ENCODE results near the gene PCYT1A. TPM values are rescaled to one million over a fixed set of nuclear protein-coding genes. Genes with fewer than 3 reads are reported as not detected.

Gene PCYT1A
- total and polyA plus RNA-seq, 2 of the 13 experiments (the other 11 are each of a cell fraction or from before 2014, with no cell fraction given), result 26.4 to 45.3 TPM

DNA sequence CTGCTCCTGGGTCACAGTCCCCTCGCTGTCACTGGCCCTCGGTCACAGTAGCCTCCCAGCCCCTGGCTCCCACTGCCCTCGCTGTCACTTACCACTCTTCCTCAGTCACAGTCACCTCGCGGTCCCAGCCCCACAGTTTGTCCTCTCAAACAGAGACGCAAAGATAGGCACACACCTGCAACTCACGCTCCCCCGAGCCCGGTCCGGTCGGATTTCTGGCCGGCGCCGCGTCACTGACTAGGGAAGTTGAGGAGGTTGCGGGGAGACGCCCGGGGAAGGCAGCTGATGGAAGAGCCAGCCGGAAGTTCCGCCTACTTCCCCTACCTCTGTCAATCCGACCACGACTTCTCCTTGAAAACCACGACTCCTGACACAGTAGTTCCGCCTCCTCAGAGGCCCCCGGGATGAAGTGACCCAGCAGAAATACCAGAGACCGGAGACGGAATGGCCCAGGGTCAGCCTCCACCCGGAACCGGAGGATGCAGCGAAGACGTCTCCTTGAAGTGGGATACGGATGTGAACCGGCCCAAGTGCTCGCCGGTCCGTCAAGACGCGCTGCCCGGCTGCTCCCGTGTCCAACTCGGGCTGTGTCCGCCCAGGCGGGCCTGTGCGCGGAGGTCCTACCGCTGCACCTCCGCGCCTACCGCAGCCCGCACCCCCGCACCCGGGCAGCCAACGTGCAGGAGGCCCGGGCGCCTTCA is at the start of gene PCYT1A (continued):
- TF ChIP-seq BORCS8-MEF2B (CRISPR knock-in tag; IDR thresholded peaks at IDR 0.05) (peak; percentile 54), LCORL (IDR thresholded peaks at IDR 0.05) (no peak), LCORL (CRISPR knock-in tag; IDR thresholded peaks at IDR 0.05) (peak; percentile 43; the same call in 1 of the 2 replicates), ZNF891 (CRISPR knock-in tag; IDR thresholded peaks at IDR 0.05) (no peak), ZNF414 (CRISPR knock-in tag; IDR thresholded peaks at IDR 0.05) (no peak), AGO2 (optimal IDR thresholded peaks at IDR 0.05; ENCODE audit: low read depth, low read length) (peak; percentile 53), ZNF564 (CRISPR knock-in tag; IDR thresholded peaks at IDR 0.05) (peak; percentile 84; the same call in 1 of the 2 replicates), ZBTB4 (CRISPR knock-in tag; IDR thresholded peaks at IDR 0.05; ENCODE audit: borderline replicate concordance) (peak; percentile 88), GMEB2 (CRISPR knock-in tag; IDR thresholded peaks at IDR 0.05; ENCODE audit: low read depth) (no peak), HDAC6 (IDR thresholded peaks at IDR 0.05; ENCODE audit: low read depth, low read length) (no peak), SALL2 (CRISPR knock-in tag; IDR thresholded peaks at IDR 0.05) (peak; percentile 96), AKAP8 (CRISPR knock-in tag; IDR thresholded peaks at IDR 0.05) (0 out of 2 replicates have a peak, but pooled peaks have one; percentile 36), KLF11 (CRISPR knock-in tag; IDR thresholded peaks at IDR 0.05) (no peak; the same call in 1 of the 2 replicates)
- TF ChIP-seq, protein P1, sequence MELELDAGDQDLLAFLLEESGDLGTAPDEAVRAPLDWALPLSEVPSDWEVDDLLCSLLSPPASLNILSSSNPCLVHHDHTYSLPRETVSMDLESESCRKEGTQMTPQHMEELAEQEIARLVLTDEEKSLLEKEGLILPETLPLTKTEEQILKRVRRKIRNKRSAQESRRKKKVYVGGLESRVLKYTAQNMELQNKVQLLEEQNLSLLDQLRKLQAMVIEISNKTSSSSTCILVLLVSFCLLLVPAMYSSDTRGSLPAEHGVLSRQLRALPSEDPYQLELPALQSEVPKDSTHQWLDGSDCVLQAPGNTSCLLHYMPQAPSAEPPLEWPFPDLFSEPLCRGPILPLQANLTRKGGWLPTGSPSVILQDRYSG (CRISPR knock-in tag; IDR thresholded peaks at IDR 0.05), result peak; percentile 70; the same call in 1 of the 2 replicates
- TF ChIP-seq, protein P2, sequence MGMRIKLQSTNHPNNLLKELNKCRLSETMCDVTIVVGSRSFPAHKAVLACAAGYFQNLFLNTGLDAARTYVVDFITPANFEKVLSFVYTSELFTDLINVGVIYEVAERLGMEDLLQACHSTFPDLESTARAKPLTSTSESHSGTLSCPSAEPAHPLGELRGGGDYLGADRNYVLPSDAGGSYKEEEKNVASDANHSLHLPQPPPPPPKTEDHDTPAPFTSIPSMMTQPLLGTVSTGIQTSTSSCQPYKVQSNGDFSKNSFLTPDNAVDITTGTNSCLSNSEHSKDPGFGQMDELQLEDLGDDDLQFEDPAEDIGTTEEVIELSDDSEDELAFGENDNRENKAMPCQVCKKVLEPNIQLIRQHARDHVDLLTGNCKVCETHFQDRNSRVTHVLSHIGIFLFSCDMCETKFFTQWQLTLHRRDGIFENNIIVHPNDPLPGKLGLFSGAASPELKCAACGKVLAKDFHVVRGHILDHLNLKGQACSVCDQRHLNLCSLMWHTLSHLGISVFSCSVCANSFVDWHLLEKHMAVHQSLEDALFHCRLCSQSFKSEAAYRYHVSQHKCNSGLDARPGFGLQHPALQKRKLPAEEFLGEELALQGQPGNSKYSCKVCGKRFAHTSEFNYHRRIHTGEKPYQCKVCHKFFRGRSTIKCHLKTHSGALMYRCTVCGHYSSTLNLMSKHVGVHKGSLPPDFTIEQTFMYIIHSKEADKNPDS (CRISPR knock-in tag; IDR thresholded peaks at IDR 0.05), result no peak
- TF ChIP-seq, protein P3, sequence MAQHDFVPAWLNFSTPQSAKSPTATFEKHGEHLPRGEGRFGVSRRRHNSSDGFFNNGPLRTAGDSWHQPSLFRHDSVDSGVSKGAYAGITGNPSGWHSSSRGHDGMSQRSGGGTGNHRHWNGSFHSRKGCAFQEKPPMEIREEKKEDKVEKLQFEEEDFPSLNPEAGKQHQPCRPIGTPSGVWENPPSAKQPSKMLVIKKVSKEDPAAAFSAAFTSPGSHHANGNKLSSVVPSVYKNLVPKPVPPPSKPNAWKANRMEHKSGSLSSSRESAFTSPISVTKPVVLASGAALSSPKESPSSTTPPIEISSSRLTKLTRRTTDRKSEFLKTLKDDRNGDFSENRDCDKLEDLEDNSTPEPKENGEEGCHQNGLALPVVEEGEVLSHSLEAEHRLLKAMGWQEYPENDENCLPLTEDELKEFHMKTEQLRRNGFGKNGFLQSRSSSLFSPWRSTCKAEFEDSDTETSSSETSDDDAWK (CRISPR knock-in tag; IDR thresholded peaks at IDR 0.05), result no peak
- TF ChIP-seq, protein P4, sequence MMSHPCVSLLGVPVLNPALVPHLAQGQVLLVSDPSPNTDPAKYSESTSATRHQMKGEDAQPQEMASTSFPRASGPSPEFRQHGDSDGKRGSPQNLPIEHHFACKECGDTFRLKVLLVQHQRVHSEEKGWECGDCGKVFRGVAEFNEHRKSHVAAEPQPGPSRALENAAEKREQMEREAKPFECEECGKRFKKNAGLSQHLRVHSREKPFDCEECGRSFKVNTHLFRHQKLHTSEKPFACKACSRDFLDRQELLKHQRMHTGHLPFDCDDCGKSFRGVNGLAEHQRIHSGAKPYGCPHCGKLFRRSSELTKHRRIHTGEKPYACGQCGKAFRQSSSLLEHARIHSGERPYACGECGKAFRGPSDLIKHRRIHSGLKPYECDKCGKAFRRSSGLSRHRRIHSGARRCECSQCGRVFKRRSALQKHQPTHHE (CRISPR knock-in tag; IDR thresholded peaks at IDR 0.05; ENCODE audit: borderline replicate concordance), result peak; percentile 91; the same call in 1 of the 2 replicates
